DMS79 treated with DMSO at 0.1 percent for 48 hours (cell line): ENCODE measurements around the gene DNAJB7.
"Not testable (repeated sequence)": the region's sequence is repeated elsewhere in the genome, so short reads cannot be mapped to it uniquely, and the experiment has no call there.

ENCODE experiments used
- DNase-seq: peaks from one replicate; lab custom pipeline; 2025; lab: John Stamatoyannopoulos, UW

DNAJB7 gene

DNA sequence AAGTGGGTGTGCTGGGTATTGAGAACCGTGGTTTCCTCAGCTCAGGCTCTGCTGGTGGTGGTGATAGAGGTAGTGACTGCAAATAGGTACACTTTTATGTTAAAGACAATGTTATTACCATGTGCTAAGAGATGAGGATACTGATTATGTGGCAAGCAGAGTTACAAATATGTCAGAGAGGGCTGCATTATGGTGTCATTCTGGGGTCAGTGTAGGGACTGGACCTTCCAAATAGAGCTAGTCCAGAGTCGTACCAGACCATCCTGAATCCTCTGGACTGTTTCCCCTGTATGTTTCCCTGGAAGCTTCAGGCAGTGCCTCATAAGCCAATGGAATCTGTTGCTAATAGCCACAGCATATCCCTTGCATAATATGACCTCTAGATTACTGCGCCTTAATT lies at the start of gene DNAJB7:
Gene DNAJB7 (minus strand): TSS at position 101 of the 400 bp plus-strand sequence. CDS start 119 bp downstream, outside the sequence.
- DNase-seq = no peak

DNA sequence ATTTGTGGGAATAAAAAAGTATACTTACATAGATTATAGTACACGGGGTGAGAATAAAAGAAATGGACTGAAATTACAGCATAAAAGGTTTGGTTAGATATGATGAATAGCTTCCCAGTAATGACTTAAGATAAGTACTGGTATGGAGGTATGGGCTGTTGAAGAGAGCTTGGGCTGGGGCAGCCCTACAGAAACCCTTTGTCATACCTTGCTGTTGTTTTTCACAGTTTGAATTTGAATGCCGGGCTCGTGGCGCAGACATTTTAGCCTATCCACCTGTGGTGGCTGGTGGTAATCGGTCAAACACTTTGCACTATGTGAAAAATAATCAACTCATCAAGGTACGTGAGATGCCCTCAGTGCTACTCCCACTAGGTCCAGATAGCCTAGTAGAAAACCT lies 47.0 kb upstream of the DNAJB7 start:
- DNase-seq = no peak

- no peak for DNase-seq
These were observed 42.2 kb upstream of the DNAJB7 start for GRCh38 chr22:40904101-40904500.

- peak; percentile 20 for DNase-seq
These were observed 37.0 kb upstream of the DNAJB7 start for GRCh38 chr22:40898850-40899357.

- no peak for DNase-seq
These were observed 32.5 kb upstream of the DNAJB7 start for GRCh38 chr22:40894417-40894816.

DNA sequence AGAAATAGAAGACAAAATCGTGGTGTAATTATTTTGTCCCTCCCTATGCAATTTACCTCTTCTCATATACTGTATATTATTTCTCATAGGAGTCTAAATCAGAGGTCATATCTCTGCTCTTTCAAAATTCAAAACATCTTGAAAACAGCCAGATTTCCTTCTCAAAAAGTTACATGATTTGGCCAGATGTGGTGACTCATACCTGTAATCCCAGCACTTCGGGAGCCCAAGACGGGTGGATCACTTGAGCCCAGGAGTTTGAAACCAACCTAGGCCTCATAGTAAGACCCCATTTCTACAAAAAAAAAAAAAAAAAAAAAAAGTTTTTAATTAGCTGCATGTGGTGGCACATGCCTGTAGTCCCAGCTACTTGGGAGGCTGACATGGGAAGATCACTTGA lies 29.0 kb upstream of the DNAJB7 start:
- no peak for DNase-seq

DNA sequence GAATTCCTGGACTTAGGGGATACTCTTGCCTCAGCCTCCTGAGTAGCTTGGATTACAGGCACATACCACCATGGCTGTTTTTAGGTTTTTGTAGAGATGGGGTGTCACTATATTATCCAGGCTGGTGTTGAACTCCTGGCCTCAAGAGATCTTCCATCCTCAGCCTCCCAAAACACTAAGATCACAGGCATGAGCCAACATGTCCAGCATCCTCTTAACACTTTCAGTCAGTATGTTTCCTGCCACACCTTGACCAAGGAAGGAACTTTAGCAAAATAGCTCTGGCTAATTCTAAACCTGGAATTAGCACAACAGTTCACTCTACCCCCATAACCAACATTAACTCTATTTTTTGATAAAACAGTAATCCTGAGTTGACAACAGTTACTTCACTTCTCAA lies 27.2 kb upstream of the DNAJB7 start:
- no peak for DNase-seq

GRCh38 chr22:40878922-40879321 lies 17.0 kb upstream of the DNAJB7 start:
- no peak for DNase-seq

DNA sequence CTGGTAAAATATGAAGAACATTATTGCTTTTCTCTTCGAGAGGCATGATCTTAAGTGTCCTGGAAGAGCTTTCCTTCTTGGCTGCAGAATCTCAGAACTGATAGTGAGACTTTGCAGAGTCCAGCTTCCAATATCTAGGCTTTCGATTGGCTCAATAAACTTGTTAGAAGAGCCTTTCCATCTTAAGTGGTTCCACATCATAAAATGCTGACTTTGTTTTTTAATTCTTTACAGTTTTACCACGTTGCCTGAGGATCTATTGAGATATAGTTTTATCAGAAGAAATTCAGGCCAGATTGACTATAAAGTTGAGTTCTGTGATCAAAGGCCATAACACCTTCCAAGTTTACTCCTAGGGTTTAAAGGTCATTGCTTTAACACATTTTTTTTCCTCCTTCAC lies 15.6 kb upstream of the DNAJB7 start:
- DNase-seq = peak; percentile 19

GRCh38 chr22:40876907-40877306 lies 15.0 kb upstream of the DNAJB7 start:
- no peak for DNase-seq

DNA sequence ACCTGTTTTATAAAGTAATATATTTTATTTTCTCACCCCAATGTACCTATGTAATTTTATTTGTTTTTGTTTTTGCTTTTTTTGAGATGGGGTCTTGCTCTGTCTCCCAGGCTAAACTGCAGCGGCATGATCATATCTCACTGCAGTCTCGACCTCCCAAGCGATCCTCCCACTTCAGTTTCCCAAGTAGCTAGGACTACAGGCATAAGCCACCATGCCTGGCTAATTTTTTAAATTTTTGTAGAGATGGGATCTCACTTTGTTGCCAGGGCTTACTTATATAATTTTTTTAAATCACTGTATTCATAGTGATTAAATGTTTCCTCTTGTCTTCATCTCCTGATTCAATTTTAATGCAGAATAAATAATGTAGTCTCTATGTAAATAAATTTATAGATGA lies 13.2 kb upstream of the DNAJB7 start:
- DNase-seq = no peak

DNA sequence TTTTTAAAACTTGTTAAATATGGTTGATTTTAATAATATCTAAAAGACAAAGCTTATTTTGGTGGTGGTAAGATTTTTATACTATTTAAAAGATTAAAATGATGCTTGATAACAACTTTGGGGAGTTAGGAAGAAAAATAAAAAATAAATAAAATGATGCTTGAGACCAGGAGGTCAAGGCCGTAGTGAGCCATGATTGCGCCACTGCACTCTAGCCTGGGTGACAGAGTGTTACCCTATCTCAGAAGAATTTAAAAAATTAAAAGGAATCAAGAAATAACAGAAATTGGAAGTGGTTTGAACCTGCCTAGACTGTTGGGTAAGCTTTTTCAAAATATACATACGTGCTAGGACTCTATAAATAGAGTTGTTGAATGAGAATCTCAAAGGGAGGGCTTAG lies 12.1 kb upstream of the DNAJB7 start:
- no peak for DNase-seq

DNA sequence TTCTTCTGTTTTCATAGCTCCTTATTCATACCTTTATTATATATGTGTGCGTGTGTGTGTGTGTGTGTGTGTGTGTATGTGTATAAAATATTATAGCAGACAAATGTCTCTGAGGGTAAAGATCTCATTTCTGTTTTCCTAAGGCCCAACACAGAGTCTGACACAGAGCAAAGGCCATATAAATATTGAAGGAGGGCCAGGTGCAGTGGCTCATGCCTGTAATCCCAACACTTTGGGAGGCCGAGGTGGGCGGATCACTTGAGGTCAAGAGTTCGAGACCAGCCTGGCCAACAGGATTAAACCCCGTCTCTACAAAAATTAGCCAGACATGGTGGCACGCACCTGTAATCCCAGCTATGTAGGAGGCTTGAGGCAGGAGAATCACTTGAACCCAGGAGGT lies 6.5 kb upstream of the DNAJB7 start:
- not testable (repeated sequence) for DNase-seq

GRCh38 chr22:40867109-40867508 lies 5.2 kb upstream of the DNAJB7 start:
- DNase-seq = no peak

- no peak for DNase-seq
These were observed 624 bp upstream of the DNAJB7 start for GRCh38 chr22:40862537-40862936.

- DNase-seq = no peak
These were observed 4.5 kb downstream of the DNAJB7 start for GRCh38 chr22:40857309-40857855.

DNA sequence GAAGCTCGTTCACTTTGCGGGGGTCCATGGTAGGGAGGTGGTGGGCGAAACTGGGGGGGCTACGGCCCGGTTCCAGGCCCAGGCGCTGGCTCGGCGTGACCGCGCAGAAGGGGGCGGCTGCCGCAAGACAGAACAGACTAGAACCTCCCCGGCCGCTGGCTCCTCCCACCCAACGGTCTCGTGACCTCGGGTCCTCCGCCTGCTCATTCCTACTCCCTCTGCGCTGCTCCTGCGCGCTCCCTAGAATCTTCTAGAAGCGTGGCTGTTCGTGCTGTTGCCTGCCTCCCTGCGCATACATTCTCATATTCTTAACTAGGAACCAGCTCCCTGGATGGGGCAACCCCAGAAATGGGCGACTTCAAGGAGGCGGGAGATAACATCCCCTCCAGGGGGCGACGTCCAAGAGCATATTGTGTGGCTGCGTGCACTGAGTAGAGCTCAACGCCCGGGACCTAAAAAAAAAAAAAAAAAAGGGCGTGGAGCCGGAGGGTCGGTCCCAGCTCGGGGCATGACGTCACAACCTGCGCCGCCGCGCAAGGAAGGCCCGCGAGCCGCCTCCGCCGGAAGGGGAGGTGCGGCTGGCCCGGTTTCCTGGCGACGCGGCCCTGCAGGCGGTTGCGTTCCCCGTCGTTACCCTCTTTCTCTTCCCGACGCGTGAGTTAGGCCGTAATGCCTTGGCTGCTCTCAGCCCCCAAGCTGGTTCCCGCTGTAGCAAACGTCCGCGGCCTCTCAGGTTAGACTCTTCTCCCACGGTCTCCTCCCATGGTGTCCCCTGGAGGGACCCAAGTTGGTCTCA lies 5.2 kb downstream of the DNAJB7 start, which contains the start of the genes ST13 and XPNPEP3:
Gene ST13 (minus strand): TSS at position 127 of the 796 bp plus-strand sequence. CDS start 99 bp downstream, at position 28.
Gene XPNPEP3 (plus strand): TSS at position 636 of the 796 bp plus-strand sequence. CDS start 34 bp downstream, at position 670.
- peak; percentile 78 for DNase-seq

- no peak for DNase-seq
These were observed 5.9 kb downstream of the DNAJB7 start for GRCh38 chr22:40855979-40856512.

GRCh38 chr22:40855071-40855978 lies 6.6 kb downstream of the DNAJB7 start:
- DNase-seq = peak; percentile 3

DNA sequence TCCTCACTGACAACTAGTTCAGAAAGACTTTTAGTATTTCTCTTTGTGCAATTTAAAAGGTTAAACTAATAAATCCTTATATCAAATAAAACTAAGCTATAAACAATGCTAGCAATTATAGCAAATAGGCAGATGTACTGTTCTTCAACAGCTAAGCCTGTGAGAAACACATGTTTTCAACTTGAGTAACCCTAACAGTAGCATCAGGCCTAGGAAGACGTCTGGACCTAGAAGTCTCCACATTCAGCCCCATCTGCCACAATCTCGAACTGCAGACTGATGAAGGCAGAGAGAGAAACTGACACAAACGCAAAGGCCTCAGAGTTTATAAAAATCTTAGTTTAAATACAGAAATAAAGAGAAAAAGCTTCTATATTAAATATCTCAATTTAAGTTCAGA lies 8.0 kb downstream of the DNAJB7 start:
- DNase-seq = no peak

GRCh38 chr22:40853333-40853732 lies 8.6 kb downstream of the DNAJB7 start:
- DNase-seq = no peak

DNA sequence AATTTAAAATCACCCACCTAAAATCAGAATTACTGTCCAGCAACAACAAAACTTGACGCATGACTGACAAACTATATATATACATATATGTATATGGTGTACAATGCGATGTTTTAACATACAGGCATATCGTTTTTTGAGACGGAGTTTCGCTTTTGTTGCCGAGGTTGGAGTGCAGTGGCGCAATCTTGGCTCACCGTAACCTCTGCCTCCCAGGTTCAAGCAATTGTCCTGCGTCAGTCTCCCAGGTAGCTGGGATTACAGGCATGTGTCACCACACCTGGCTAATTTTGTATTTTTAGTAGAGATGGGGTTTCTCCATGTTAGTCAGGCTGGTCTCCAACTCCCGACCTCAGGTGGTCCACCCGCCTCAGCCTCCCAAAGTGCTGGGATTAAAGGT lies 16.1 kb downstream of the DNAJB7 start:
- not testable (repeated sequence) for DNase-seq
